Neuronal stem cell (in vitro differentiated cells): Measurements from ENCODE around the gene ADM5.

ENCODE experiments used
- DNase-seq: peaks from one replicate; pipeline ENCODE4 v3.0.0-alpha.2; 2013; ENCODE audit warnings: low spot score
- H2AFZ ChIP-seq: one replicate; pipeline ENCODE4 v1.6.1; 2013; ENCODE audit warnings: mild to moderate bottlenecking, low read length, inconsistent platforms
- H2AK5ac ChIP-seq: 2 replicates; pipeline ENCODE4 v1.6.1; 2013; ENCODE audit warnings: low read depth, mild to moderate bottlenecking, inconsistent platforms, low read length, moderate library complexity, mixed read lengths
- H2BK120ac ChIP-seq: 2 replicates; pipeline ENCODE4 v1.6.1; 2013; ENCODE audit warnings: low read depth, mild to moderate bottlenecking, inconsistent platforms, low read length, moderate library complexity, mixed read lengths
- H2BK12ac ChIP-seq: one replicate; pipeline ENCODE4 v1.6.1; 2013; ENCODE audit warnings: low read length, inconsistent platforms
- H2BK15ac ChIP-seq: 2 replicates; pipeline ENCODE4 v1.6.1; 2013; ENCODE audit warnings: mild to moderate bottlenecking, low read length, inconsistent platforms, mixed read lengths
- H2BK5ac ChIP-seq: one replicate; pipeline ENCODE4 v1.6.1; 2013; ENCODE audit warnings: inconsistent platforms, mild to moderate bottlenecking, low read length, moderate library complexity
- H3K14ac ChIP-seq: one replicate; pipeline ENCODE4 v1.6.1; 2013; ENCODE audit warnings: low read length, inconsistent platforms
- H3K18ac ChIP-seq: 2 replicates; pipeline ENCODE4 v1.6.1; 2013; ENCODE audit warnings: low read length, inconsistent platforms
- H3K23ac ChIP-seq: 2 replicates; pipeline ENCODE4 v1.6.1; 2013; ENCODE audit warnings: low read depth, mild to moderate bottlenecking, mixed read lengths, low read length, inconsistent platforms; ENCODE audit not compliant: poor library complexity
- H3K27ac ChIP-seq: replicated peaks from 3 replicates; pipeline ENCODE4 v1.5.1; 2013; ENCODE audit warnings: low read length, inconsistent platforms
- H3K27me3 ChIP-seq, 3 experiments: 2 replicates each; pipeline ENCODE4 v1.6.1; 2013; ENCODE audit warnings: low read length in 3 of 3, mild to moderate bottlenecking in 2 of 3, inconsistent platforms in 1 of 3, low read depth in 1 of 3, mixed read lengths in 1 of 3, moderate library complexity in 1 of 3; ENCODE audit not compliant: control insufficient read depth in 3 of 3, insufficient read depth in 3 of 3
- H3K36me3 ChIP-seq, 2 donors: replicated peaks in 1 of 2; 2 replicates each; pipeline ENCODE4 v1.6.1; 2013; ENCODE audit warnings: low read length in 2 of 2; ENCODE audit not compliant: control insufficient read depth in 2 of 2, insufficient read depth in 2 of 2
- H3K4ac ChIP-seq: 2 replicates; pipeline ENCODE4 v1.6.1; 2013; ENCODE audit warnings: inconsistent platforms, mild to moderate bottlenecking, low read length, moderate library complexity
- H3K4me1 ChIP-seq, 2 donors: 1 replicate in 1 of 2; 2 replicates in 1 of 2; pipeline ENCODE4 v1.6.1; 2013; ENCODE audit warnings: low read length in 2 of 2, low read depth in 1 of 2; ENCODE audit not compliant: control insufficient read depth in 2 of 2, insufficient read depth in 1 of 2
- H3K4me2 ChIP-seq: one replicate; pipeline ENCODE4 v1.6.1; 2013; ENCODE audit warnings: mild to moderate bottlenecking, low read length, inconsistent platforms; ENCODE audit not compliant: insufficient read depth, poor library complexity, severe bottlenecking
- H3K4me3 ChIP-seq, 2 donors: 2 replicates each; pipeline ENCODE4 v1.5.1; 2013; ENCODE audit warnings: low read length in 2 of 2, mild to moderate bottlenecking in 2 of 2, inconsistent platforms in 1 of 2, moderate library complexity in 1 of 2
- H3K79me1 ChIP-seq: one replicate; pipeline ENCODE4 v1.6.1; 2013; ENCODE audit warnings: low read depth, mild to moderate bottlenecking, inconsistent platforms, low read length, moderate library complexity
- H3K9ac ChIP-seq: one replicate; pipeline ENCODE4 v1.6.1; 2013; ENCODE audit warnings: mild to moderate bottlenecking, low read depth, low read length, inconsistent platforms; ENCODE audit not compliant: poor library complexity
- H3K9me3 ChIP-seq, 2 donors: replicated peaks in 1 of 2; 2 replicates each; pipeline versions ENCODE3 to v1.6.1; 2013; ENCODE audit warnings: low read length in 2 of 2, mild to moderate bottlenecking in 2 of 2, inconsistent platforms in 1 of 2, low read depth in 1 of 2, mixed read lengths in 1 of 2, moderate library complexity in 1 of 2; ENCODE audit not compliant: control insufficient read depth in 2 of 2, insufficient read depth in 1 of 2
- H4K8ac ChIP-seq: one replicate; pipeline ENCODE4 v1.6.1; 2013; ENCODE audit warnings: low read depth, mild to moderate bottlenecking, inconsistent platforms, low read length, moderate library complexity
- H4K91ac ChIP-seq: one replicate; pipeline ENCODE4 v1.6.1; 2013; ENCODE audit warnings: low read length, low read depth, mild to moderate bottlenecking, inconsistent platforms; ENCODE audit not compliant: poor library complexity
- WGBS, 2 donors: extraction: QIAGEN DNeasy Blood & Tissue Kit; methylation state at CpG; one replicate each; pipeline ENCODE4 v1.1.7; 2013; ENCODE audit warnings: missing lambda C conversion rate in 2 of 2, mixed read lengths in 1 of 2; ENCODE audit not compliant: insufficient read length in 2 of 2, insufficient replicate concordance in 1 of 2; ENCODE audit errors: extremely low coverage in 2 of 2; 5-methylcytosine and 5-hydroxymethylcytosine counted together

Gene ADM5

GRCh38 chr19:49730166-49730565 lies 40.8 kb downstream of the ADM5 start:
- WGBS, 2 donors, result no CpG with 5 or more reads among the region's 5 CpGs
- H3K9me3 ChIP-seq, result peaks cover 0 to 3% of the 10 kb centered on the region in 2 donors
- H3K27ac ChIP-seq, result no peak overlapping the region
- no peaks in the 10 kb centered on the region for H3K27me3 ChIP-seq
- no peak overlapping the region for H3K18ac ChIP-seq
- no peak overlapping the region for H2AFZ ChIP-seq
- H3K4me3 ChIP-seq, result no peak overlapping the region
- H3K14ac ChIP-seq, result no peak overlapping the region
- no peak overlapping the region for H2BK12ac ChIP-seq
- H2BK120ac ChIP-seq, result no peak overlapping the region
- H4K91ac ChIP-seq, result no peak overlapping the region
- H3K4me2 ChIP-seq, result no peak overlapping the region
- H3K9ac ChIP-seq, result no peak overlapping the region
- no peaks in the 10 kb centered on the region for H3K36me3 ChIP-seq
- H3K4me1 ChIP-seq, result no peaks in the 10 kb centered on the region
- no peak overlapping the region for H2BK5ac ChIP-seq
- no peak overlapping the region for H3K23ac ChIP-seq
- no peak overlapping the region for H4K8ac ChIP-seq
- no peaks in the 10 kb centered on the region for H3K79me1 ChIP-seq
- H2BK15ac ChIP-seq, result no peak overlapping the region
- H3K4ac ChIP-seq, result no peak overlapping the region
- no peak overlapping the region for H2AK5ac ChIP-seq
- no peak for DNase-seq

DNA sequence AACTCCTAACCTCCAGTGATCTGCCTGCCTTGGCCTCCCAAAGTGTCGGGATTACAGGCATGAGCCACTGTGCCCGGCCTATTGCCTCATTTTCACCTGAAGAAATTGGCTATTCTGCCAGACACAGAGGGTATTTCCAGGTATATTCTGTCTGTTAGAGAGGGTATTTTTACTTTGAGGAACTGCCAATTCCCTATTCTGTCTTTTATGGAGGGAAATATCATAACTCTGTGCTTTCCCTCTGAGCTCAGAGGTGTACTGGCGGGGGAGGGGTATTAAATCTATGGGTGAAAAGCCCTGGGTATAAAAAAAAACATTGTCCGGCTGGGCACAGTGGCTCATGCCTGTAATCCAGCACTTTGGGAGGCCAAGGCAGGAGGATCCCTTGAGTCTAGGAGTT lies 48.9 kb downstream of the ADM5 start:
- Histone ChIP-seq H4K91ac (no peak overlapping the region), H2AFZ (no peak overlapping the region), H3K9ac (no peak overlapping the region), H3K14ac (no peak overlapping the region), H2BK15ac (no peak overlapping the region), H3K4ac (no peak overlapping the region), H3K36me3 (no peaks in the 10 kb centered on the region), H3K4me3 (no peak overlapping the region), H2BK12ac (no peak overlapping the region), H3K4me1 (no peaks in the 10 kb centered on the region), H2BK120ac (no peak overlapping the region), H3K27ac (no peak overlapping the region), H2AK5ac (no peak overlapping the region), H3K9me3 (no peaks in the 10 kb centered on the region), H3K18ac (no peak overlapping the region), H3K23ac (no peak overlapping the region), H4K8ac (no peak overlapping the region), H2BK5ac (no peak overlapping the region), H3K4me2 (no peak overlapping the region), H3K27me3 (no peaks in the 10 kb centered on the region), H3K79me1 (no peaks in the 10 kb centered on the region)
- no peak for DNase-seq
- no CpG with 5 or more reads among the region's 4 CpGs for WGBS, 2 donors

DNA sequence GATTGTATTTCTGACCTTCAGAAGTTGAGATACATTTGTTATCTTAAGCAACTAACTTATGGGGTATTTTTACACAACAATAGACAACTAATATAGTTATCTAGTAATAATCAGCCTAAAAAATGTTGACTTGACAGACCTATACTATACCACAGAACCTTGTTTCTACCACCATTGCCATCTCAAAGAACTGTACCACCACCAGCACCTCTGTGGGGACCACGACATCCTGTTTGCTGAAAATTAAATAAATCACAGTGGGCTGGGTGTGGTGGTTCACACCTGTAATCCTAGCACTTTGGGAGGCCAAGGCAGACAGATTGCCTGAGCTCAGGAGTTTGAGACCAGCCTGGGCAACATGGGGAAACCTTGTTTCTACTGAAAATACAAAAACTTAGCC lies 49.7 kb downstream of the ADM5 start:
- Histone ChIP-seq H3K27ac (no peak overlapping the region), H3K4ac (no peak overlapping the region), H3K9me3 (no peaks in the 10 kb centered on the region), H3K9ac (no peak overlapping the region), H2BK120ac (no peak overlapping the region), H3K36me3 (no peaks in the 10 kb centered on the region), H3K4me3 (no peak overlapping the region), H3K4me2 (no peak overlapping the region), H2AFZ (no peak overlapping the region), H3K14ac (no peak overlapping the region), H3K79me1 (no peaks in the 10 kb centered on the region), H3K18ac (no peak overlapping the region), H3K27me3 (no peaks in the 10 kb centered on the region), H2AK5ac (no peak overlapping the region), H3K4me1 (no peaks in the 10 kb centered on the region), H4K8ac (no peak overlapping the region), H2BK15ac (no peak overlapping the region), H4K91ac (no peak overlapping the region), H3K23ac (no peak overlapping the region), H2BK5ac (no peak overlapping the region), H2BK12ac (no peak overlapping the region)
- DNase-seq, result no peak
- no CpG with 5 or more reads among the region's 1 CpG for WGBS, 2 donors

GRCh38 chr19:49739933-49740332 lies 50.5 kb downstream of the ADM5 start:
- Histone ChIP-seq H4K91ac (no peak overlapping the region), H3K9me3 (peaks cover 0 to under 1% of the 10 kb centered on the region in 2 donors), H3K27ac (no peak overlapping the region), H3K9ac (peak overlapping the region; percentile 12), H3K79me1 (no peaks in the 10 kb centered on the region), H3K4ac (no peak overlapping the region), H3K4me2 (no peak overlapping the region), H3K14ac (no peak overlapping the region), H4K8ac (no peak overlapping the region), H2BK120ac (peak overlapping the region; percentile 55), H2AK5ac (no peak overlapping the region), H3K36me3 (no peaks in the 10 kb centered on the region), H2AFZ (peak overlapping the region; percentile 79), H2BK5ac (no peak overlapping the region), H3K18ac (peak overlapping the region; percentile 39), H3K4me1 (no peaks in the 10 kb centered on the region), H2BK12ac (no peak overlapping the region), H3K4me3 (no peak overlapping the region), H2BK15ac (no peak overlapping the region), H3K27me3 (no peaks in the 10 kb centered on the region), H3K23ac (no peak overlapping the region)
- no peak for DNase-seq
- no CpG with 5 or more reads among the region's 10 CpGs for WGBS, 2 donors
